C4-2B (cell line): ENCODE measurements around the gene KCP.

Experiments used
- H3K27ac ChIP-seq: fragments of 450-650 bp; 2 replicates; pipeline ENCODE4 v1.5.1; 2017
- CTCF ChIP-seq: fragments of 450-650 bp; conservative IDR thresholded peaks from 2 replicates; pipeline ENCODE4 v1.5.1; 2017; ENCODE audit warnings: mild to moderate bottlenecking
- ZFX ChIP-seq: fragments of 450-650 bp; IDR thresholded peaks from 2 replicates; pipeline ENCODE4 v1.6.1; 2017

Gene KCP

GRCh38 chr7:128909625-128910568 is 612 bp downstream of the KCP start:
- TF ChIP-seq CTCF (no peak), ZFX (no peak)
- no peak overlapping the region for H3K27ac ChIP-seq

- no peak for TF ChIP-seq ZFX
- TF ChIP-seq CTCF, result no peak
- no peak overlapping the region for H3K27ac ChIP-seq
These were observed 1.5 kb downstream of the KCP start for GRCh38 chr7:128908750-128909624.

GRCh38 chr7:128906766-128907559 is 3.5 kb downstream of the KCP start:
- TF ChIP-seq ZFX (no peak), CTCF (no peak)
- H3K27ac ChIP-seq, result no peak overlapping the region

GRCh38 chr7:128906001-128906765 is 4.3 kb downstream of the KCP start:
- no peak for TF ChIP-seq ZFX
- no peak for TF ChIP-seq CTCF
- no peak overlapping the region for H3K27ac ChIP-seq

- TF ChIP-seq CTCF (peak; percentile 88), ZFX (no peak)
- no peak overlapping the region for H3K27ac ChIP-seq
These were observed 5.9 kb downstream of the KCP start for GRCh38 chr7:128904381-128905197.
